Measurements from ENCODE around the gene SF3B4.
"Not testable (repeated sequence)": the region's sequence is repeated elsewhere in the genome, so short reads cannot be mapped to it uniquely, and the experiment has no call there.

The SF3B4 gene, protein sequence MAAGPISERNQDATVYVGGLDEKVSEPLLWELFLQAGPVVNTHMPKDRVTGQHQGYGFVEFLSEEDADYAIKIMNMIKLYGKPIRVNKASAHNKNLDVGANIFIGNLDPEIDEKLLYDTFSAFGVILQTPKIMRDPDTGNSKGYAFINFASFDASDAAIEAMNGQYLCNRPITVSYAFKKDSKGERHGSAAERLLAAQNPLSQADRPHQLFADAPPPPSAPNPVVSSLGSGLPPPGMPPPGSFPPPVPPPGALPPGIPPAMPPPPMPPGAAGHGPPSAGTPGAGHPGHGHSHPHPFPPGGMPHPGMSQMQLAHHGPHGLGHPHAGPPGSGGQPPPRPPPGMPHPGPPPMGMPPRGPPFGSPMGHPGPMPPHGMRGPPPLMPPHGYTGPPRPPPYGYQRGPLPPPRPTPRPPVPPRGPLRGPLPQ

DNA sequence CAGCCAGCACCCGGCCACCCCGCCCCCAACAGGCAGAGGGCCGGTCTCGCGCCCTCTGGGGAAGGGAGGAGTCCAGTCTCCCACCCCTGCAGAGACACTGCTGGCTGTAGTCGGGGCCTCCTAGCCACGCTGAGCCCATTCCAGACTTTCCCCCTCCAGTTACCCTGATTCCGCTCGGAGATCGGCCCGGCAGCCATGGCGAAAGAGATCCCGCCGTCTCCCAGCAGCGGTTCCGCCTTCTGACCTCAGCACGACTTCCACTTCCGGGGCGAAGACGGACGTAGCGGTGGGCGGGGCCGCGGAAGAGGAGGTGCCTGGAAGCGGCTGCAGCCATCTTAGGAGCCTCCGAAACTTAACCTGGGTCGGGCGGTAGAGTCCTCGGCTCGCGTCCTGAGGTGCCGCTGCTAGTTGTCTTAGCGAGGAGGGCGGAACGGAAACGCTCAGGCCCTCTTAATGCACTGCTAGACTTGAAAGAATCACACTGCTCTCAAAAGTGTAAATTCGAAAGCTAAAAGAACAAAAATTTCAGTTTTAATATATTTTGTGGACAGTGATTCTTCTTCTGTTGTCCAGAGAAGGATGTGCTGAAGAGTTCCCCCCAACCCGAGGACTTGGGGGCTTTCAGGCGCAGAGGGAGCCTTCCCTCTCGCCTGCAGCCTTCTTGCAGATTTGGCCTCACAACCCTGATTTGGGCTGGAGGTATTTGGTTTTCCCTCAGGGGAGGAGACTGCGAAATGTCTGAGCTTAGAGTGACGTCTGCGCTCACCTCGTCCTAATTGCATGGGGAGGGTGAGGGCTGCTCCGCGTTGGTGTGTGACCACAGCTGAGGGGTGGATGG lies at the start of gene SF3B4:
Gene SF3B4 (minus strand): TSS at position 241 of the 838 bp plus-strand sequence. CDS start 44 bp downstream, at position 197.
- peaks cover 41% of the 10 kb centered on the region for H3K36me3 ChIP-seq (ENCODE audit: insufficient read depth, low read depth, low read length)
- H3K4me3 ChIP-seq (ENCODE audit: low read length) = peak within 1 kb of the TSS; percentile 92
- H3K4me1 ChIP-seq (ENCODE audit: insufficient read depth, low read length) = peaks cover 6% of the 10 kb centered on the region
- H3K27ac ChIP-seq (ENCODE audit: low read length) = peak within 1 kb of the TSS; percentile 96
- no peaks in the 10 kb centered on the region for H3K27me3 ChIP-seq (ENCODE audit: insufficient read depth, low read length)
- no peaks in the 10 kb centered on the region for H3K9me3 ChIP-seq (ENCODE audit: insufficient read depth, low read depth, low read length)
- H3K9ac ChIP-seq (ENCODE audit: low read depth, low read length) = peak within 1 kb of the TSS; percentile 98

DNA sequence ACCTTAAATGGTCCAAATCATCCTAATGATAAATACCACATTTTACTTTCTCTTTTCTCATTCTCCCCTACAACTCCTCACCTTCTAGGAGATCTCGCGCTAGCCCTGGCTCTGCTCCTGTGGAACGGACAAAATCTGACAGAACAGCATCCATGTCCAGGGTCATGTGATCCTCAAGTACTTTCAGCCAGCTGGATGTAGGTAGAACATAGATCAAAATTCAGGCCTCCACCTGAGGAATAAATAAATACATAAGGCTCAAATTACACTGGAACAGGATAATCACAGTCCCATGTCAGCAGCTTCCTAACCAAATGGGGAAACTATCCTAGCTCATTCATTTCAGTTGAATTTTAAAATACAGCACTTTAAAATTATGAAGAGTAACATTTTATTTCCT lies 49.7 kb upstream of the SF3B4 start:
- Histone ChIP-seq H3K4me1 (ENCODE audit: insufficient read depth, low read length) (no peaks in the 10 kb centered on the region), H3K27me3 (ENCODE audit: insufficient read depth, low read length) (no peaks in the 10 kb centered on the region), H3K9ac (ENCODE audit: low read depth, low read length) (no peak overlapping the region), H3K36me3 (ENCODE audit: insufficient read depth, low read depth, low read length) (peaks cover 35% of the 10 kb centered on the region), H3K4me3 (ENCODE audit: low read length) (no peak overlapping the region), H3K9me3 (ENCODE audit: insufficient read depth, low read depth, low read length) (no peaks in the 10 kb centered on the region), H3K27ac (ENCODE audit: low read length) (no peak overlapping the region)

DNA sequence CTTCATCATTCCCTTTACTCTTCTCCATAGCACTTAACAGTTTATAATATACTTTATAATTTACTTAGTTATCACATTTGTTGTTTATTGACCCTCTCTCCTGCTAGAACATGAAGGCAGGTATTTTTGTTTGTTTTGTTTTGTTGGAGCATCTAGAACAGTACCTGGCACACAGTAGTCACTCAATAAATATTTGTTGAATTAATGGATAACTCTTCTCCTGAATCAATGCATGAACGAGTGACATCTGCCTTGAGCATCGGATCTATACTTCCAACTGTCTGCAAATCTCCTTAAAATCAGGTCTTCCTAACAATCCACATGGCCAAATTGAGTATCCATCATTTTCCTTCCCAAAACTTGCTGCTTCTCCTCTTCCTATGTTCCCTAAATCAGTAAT lies 44.9 kb upstream of the SF3B4 start:
- H3K4me3 ChIP-seq (ENCODE audit: low read length) = no peak overlapping the region
- H3K4me1 ChIP-seq (ENCODE audit: insufficient read depth, low read length) = no peaks in the 10 kb centered on the region
- H3K27ac ChIP-seq (ENCODE audit: low read length) = no peak overlapping the region
- no peaks in the 10 kb centered on the region for H3K9me3 ChIP-seq (ENCODE audit: insufficient read depth, low read depth, low read length)
- no peak overlapping the region for H3K9ac ChIP-seq (ENCODE audit: low read depth, low read length)
- peaks cover 60% of the 10 kb centered on the region for H3K36me3 ChIP-seq (ENCODE audit: insufficient read depth, low read depth, low read length)
- no peaks in the 10 kb centered on the region for H3K27me3 ChIP-seq (ENCODE audit: insufficient read depth, low read length)

DNA sequence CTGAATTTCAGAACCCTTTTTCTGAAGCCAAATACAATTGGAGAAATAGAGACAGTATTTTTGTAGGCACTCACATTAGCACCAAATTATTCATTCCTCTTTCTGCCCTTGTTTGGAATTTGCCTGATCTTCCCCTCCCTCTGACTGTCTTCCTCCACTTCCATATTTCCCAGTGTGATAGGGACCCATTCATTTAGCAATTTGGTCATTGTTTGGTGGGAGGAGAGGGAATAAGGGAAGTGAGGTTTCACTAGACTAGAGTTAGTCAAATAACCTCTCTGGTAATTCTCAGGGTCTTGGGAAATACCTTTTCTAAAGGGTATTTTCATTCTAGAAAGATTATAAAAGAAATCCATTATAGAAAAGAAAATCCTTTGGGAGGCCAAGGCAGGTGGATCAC lies 40.0 kb upstream of the SF3B4 start:
- no peaks in the 10 kb centered on the region for H3K27me3 ChIP-seq (ENCODE audit: insufficient read depth, low read length)
- no peak overlapping the region for H3K27ac ChIP-seq (ENCODE audit: low read length)
- peaks cover 72% of the 10 kb centered on the region for H3K36me3 ChIP-seq (ENCODE audit: insufficient read depth, low read depth, low read length)
- H3K9ac ChIP-seq (ENCODE audit: low read depth, low read length) = no peak overlapping the region
- H3K4me1 ChIP-seq (ENCODE audit: insufficient read depth, low read length) = no peaks in the 10 kb centered on the region
- H3K9me3 ChIP-seq (ENCODE audit: insufficient read depth, low read depth, low read length) = no peaks in the 10 kb centered on the region
- no peak overlapping the region for H3K4me3 ChIP-seq (ENCODE audit: low read length)

DNA sequence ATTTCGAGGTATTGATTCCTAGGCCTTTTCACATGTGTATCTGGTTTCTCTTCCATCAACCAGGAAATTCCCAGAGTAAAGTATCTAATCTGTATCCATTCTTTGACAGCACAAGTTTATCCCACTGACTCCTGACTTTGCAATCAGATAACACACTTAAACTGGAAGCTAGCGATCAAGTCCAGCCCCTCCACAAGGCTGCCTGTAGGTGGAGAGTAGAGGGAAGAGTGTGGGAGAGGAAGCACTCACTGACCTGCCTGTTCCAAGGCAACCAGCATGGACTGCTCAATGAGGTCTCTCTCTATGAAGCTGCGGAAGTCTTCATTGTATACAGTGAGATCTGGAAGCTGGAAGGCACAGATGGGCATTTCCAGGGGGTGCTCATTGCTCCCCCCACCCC lies 39.4 kb upstream of the SF3B4 start:
- H3K4me1 ChIP-seq (ENCODE audit: insufficient read depth, low read length) = no peaks in the 10 kb centered on the region
- H3K27ac ChIP-seq (ENCODE audit: low read length) = no peak overlapping the region
- H3K4me3 ChIP-seq (ENCODE audit: low read length) = no peak overlapping the region
- H3K36me3 ChIP-seq (ENCODE audit: insufficient read depth, low read depth, low read length) = peaks cover 66% of the 10 kb centered on the region
- H3K9ac ChIP-seq (ENCODE audit: low read depth, low read length) = no peak overlapping the region
- no peaks in the 10 kb centered on the region for H3K27me3 ChIP-seq (ENCODE audit: insufficient read depth, low read length)
- H3K9me3 ChIP-seq (ENCODE audit: insufficient read depth, low read depth, low read length) = no peaks in the 10 kb centered on the region

DNA sequence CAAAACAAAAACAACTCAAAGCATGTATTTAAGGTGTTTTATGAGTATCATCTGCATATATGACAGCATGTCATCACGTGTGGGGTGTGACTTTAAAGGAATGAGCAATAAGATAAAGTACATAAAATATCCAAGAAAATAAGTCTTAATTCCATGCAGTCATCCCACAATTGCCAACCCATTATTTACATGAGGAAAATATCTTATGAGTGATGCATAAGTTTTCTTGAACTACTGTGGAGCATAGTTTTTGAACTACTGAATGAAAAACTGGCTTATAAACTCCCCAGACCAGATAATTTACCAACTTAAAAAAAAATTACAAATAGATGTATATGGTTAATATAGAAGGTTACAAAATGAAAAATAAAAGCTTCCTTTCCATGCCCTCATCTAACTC lies 38.8 kb upstream of the SF3B4 start:
- Histone ChIP-seq H3K36me3 (ENCODE audit: insufficient read depth, low read depth, low read length) (peaks cover 60% of the 10 kb centered on the region), H3K9ac (ENCODE audit: low read depth, low read length) (no peak overlapping the region), H3K4me3 (ENCODE audit: low read length) (no peak overlapping the region), H3K27me3 (ENCODE audit: insufficient read depth, low read length) (no peaks in the 10 kb centered on the region), H3K4me1 (ENCODE audit: insufficient read depth, low read length) (no peaks in the 10 kb centered on the region), H3K27ac (ENCODE audit: low read length) (no peak overlapping the region), H3K9me3 (ENCODE audit: insufficient read depth, low read depth, low read length) (no peaks in the 10 kb centered on the region)

DNA sequence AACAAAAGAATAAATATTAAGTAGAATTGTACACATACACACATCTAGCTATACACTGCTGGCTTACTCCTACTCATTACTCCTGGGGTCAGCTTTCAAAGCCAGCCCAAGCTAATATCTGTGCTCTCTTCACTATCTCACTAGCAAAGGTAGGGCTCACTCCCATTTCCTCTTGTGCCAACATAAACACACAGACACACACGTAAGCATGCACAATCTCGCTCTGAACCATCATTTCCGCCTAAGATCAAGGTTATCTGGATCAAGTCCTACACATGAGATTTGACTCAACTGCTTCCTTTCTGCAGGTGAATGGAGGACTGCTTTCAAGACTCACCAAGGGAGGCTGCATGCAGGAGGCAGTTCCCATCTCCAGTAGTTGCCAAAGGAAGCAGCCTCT lies 37.8 kb upstream of the SF3B4 start:
- Histone ChIP-seq H3K4me1 (ENCODE audit: insufficient read depth, low read length) (no peaks in the 10 kb centered on the region), H3K36me3 (ENCODE audit: insufficient read depth, low read depth, low read length) (peaks cover 54% of the 10 kb centered on the region), H3K27me3 (ENCODE audit: insufficient read depth, low read length) (no peaks in the 10 kb centered on the region), H3K9me3 (ENCODE audit: insufficient read depth, low read depth, low read length) (no peaks in the 10 kb centered on the region), H3K9ac (ENCODE audit: low read depth, low read length) (no peak overlapping the region), H3K27ac (ENCODE audit: low read length) (no peak overlapping the region), H3K4me3 (ENCODE audit: low read length) (no peak overlapping the region)

DNA sequence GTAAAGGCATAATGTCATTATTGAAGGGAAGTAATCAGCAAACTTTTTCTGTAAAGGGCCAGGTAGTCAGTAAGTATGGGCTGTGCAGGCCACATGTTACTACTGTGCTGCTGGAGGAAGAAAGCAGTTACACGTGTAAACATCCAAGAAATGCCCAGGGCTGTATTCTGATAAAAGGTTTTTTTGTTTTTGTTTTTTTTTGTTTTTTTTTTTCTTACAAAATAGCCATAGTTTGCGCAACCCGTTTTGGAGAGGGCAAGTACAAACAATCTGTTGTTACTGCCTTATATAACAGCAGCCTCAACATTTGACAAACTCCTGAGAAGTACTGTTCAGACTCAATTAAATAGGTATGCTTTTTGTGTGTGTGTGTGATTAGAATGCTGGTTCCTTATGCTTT lies 35.8 kb upstream of the SF3B4 start:
- H3K9me3 ChIP-seq (ENCODE audit: insufficient read depth, low read depth, low read length) = peaks cover 9% of the 10 kb centered on the region; the same call in 1 of the 2 replicates
- H3K9ac ChIP-seq (ENCODE audit: low read depth, low read length) = no peak overlapping the region
- H3K27ac ChIP-seq (ENCODE audit: low read length) = no peak overlapping the region
- peaks cover 64% of the 10 kb centered on the region for H3K36me3 ChIP-seq (ENCODE audit: insufficient read depth, low read depth, low read length)
- H3K27me3 ChIP-seq (ENCODE audit: insufficient read depth, low read length) = no peaks in the 10 kb centered on the region
- no peaks in the 10 kb centered on the region for H3K4me1 ChIP-seq (ENCODE audit: insufficient read depth, low read length)
- H3K4me3 ChIP-seq (ENCODE audit: low read length) = no peak overlapping the region

DNA sequence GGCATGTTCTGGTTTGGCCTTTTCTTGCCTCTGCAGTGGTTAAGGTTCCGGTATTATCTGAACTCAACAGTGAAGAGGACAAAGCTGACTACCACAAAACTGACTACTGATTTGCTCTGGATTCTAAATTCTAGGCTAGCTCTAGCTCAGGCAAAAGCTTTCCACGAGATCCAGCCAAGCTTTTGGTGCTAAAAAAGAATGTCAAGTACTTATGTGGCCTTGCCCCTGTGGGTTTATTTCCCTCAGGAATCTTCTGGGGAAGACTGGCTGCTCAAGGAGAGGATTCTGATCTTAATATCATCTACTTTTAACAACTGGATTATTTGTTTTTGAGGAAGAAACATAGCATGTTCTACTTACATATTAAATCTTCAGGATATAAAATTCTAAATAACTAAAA lies 35.1 kb upstream of the SF3B4 start:
- no peak overlapping the region for H3K27ac ChIP-seq (ENCODE audit: low read length)
- H3K27me3 ChIP-seq (ENCODE audit: insufficient read depth, low read length) = no peaks in the 10 kb centered on the region
- H3K4me3 ChIP-seq (ENCODE audit: low read length) = no peak overlapping the region
- H3K9ac ChIP-seq (ENCODE audit: low read depth, low read length) = no peak overlapping the region
- peaks cover 70% of the 10 kb centered on the region for H3K36me3 ChIP-seq (ENCODE audit: insufficient read depth, low read depth, low read length)
- H3K9me3 ChIP-seq (ENCODE audit: insufficient read depth, low read depth, low read length) = peaks cover 15% of the 10 kb centered on the region
- no peaks in the 10 kb centered on the region for H3K4me1 ChIP-seq (ENCODE audit: insufficient read depth, low read length)

DNA sequence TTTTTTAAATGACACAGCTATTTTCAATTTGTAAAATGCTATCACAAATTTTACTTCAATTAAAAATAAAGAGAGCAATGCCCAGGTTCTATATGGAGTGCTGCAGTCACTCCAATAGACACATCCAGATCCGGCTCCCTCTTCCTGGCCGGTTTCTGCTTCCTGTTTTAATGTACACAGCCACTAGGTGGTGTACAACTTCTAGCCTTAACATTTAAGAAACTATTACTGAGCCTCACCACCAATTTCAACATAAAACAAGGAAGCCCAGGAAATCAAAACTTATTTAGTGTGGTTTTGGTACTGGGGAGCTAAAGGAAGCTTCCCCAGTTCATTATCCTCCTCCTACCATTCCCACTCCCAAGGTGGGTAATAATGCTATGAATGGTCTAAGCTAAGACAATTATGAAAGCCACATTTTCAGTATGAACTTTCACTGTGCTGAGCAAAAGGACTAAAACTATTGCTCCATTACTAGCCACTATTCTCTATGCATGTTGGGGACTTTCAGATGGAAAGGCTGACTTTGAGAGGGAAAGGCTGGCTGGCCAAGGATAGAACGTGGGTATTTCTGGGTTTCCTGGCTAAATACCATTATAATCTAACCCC lies 34.5 kb upstream of the SF3B4 start:
- Histone ChIP-seq H3K27ac (ENCODE audit: low read length) (no peak overlapping the region), H3K9ac (ENCODE audit: low read depth, low read length) (no peak overlapping the region), H3K27me3 (ENCODE audit: insufficient read depth, low read length) (no peaks in the 10 kb centered on the region), H3K4me3 (ENCODE audit: low read length) (no peak overlapping the region), H3K36me3 (ENCODE audit: insufficient read depth, low read depth, low read length) (peaks cover 71% of the 10 kb centered on the region), H3K4me1 (ENCODE audit: insufficient read depth, low read length) (no peaks in the 10 kb centered on the region), H3K9me3 (ENCODE audit: insufficient read depth, low read depth, low read length) (peaks cover 21% of the 10 kb centered on the region)

DNA sequence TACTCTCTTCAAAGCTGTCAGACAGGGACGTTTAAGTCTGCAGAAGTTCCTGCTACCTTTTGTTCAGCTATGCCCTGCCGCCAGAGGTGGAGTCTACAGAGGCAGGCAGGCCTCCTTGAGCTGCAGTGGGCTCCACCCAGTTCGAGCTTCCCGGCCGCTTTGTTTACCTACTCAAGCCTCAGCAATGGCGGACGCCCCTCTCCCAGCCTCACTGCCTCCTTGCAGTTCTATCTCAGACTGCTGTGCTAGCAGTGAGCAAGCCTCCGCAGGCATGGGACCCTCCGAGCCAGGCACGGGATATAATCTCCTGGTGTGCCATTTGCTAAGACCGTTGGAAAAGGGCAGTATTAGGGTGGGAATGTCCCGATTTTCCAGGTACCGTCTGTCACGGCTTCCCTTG lies 29.9 kb upstream of the SF3B4 start:
- not testable (repeated sequence) for H3K4me3 ChIP-seq (ENCODE audit: low read length); H3K27ac ChIP-seq (ENCODE audit: low read length); H3K27me3 ChIP-seq (ENCODE audit: insufficient read depth, low read length); H3K4me1 ChIP-seq (ENCODE audit: insufficient read depth, low read length); H3K9ac ChIP-seq (ENCODE audit: low read depth, low read length)
- H3K36me3 ChIP-seq (ENCODE audit: insufficient read depth, low read depth, low read length) = peaks cover 30% of the 10 kb centered on the region
- H3K9me3 ChIP-seq (ENCODE audit: insufficient read depth, low read depth, low read length) = peaks cover 21% of the 10 kb centered on the region

All from iPS-20b (cell line).